Neutrophil (primary cell): Measurements from ENCODE around the gene DPP3.

Experiments used
- H3K27ac ChIP-seq: fragments of 200-600 bp; sonication (generic); 2 replicates; pipeline ENCODE4 v1.5.1; 2016; ENCODE audit warnings: mild to moderate bottlenecking, moderate library complexity
- H3K27me3 ChIP-seq: fragments of 200-600 bp; sonication (generic); 2 replicates; pipeline ENCODE4 v1.6.0; 2016; ENCODE audit warnings: mild to moderate bottlenecking
- H3K36me3 ChIP-seq: fragments of 200-600 bp; sonication (generic); 2 replicates; pipeline ENCODE4 v1.5.1; 2017
- H3K4me1 ChIP-seq, 2 experiments: fragments of 200-600 bp in 1 of 2; sonication (generic) in 1 of 2; 1 replicate in 1 of 2; 2 replicates in 1 of 2; pipeline versions ENCODE4 v1.5.1 to v1.6.1; 2013 to 2016; ENCODE audit warnings: low read depth in 1 of 2, low read length in 1 of 2, mild to moderate bottlenecking in 1 of 2, moderate library complexity in 1 of 2; ENCODE audit not compliant: control insufficient read depth in 1 of 2, insufficient read depth in 1 of 2
- H3K4me3 ChIP-seq, 2 experiments: fragments of 200-600 bp in 1 of 2; sonication (generic) in 1 of 2; 1 replicate in 1 of 2; 2 replicates in 1 of 2; pipeline ENCODE4 v1.5.1; 2013 to 2016; ENCODE audit warnings: low read depth in 1 of 2, low read length in 1 of 2, mild to moderate bottlenecking in 1 of 2, moderate library complexity in 1 of 2
- H3K9me3 ChIP-seq: fragments of 200-600 bp; sonication (generic); 2 replicates; pipeline ENCODE4 v1.5.1; 2016
- CTCF ChIP-seq: fragments of 200-600 bp; sonication (generic); IDR thresholded peaks from 2 replicates; pipeline ENCODE4 v1.5.1; 2016; ENCODE audit warnings: antibody characterized with exemption

Gene DPP3

GRCh38 chr11:66450560-66450959 lies 29.7 kb upstream of the DPP3 start:
- peaks cover 17% of the 10 kb centered on the region for H3K27me3 ChIP-seq
- TF ChIP-seq CTCF, result no peak
- no peaks in the 10 kb centered on the region for H3K36me3 ChIP-seq
- H3K9me3 ChIP-seq, result no peaks in the 10 kb centered on the region
- no peak overlapping the region for H3K4me3 ChIP-seq
- H3K27ac ChIP-seq, result no peak overlapping the region
- H3K4me1 ChIP-seq, result peaks cover 3 to 4% of the 10 kb centered on the region in 2 experiments

GRCh38 chr11:66451663-66452062 lies 28.6 kb upstream of the DPP3 start:
- H3K4me1 ChIP-seq, result peaks cover 3 to 4% of the 10 kb centered on the region in 2 experiments
- no peaks in the 10 kb centered on the region for H3K9me3 ChIP-seq
- peaks cover 26% of the 10 kb centered on the region for H3K27me3 ChIP-seq
- H3K36me3 ChIP-seq, result no peaks in the 10 kb centered on the region
- H3K27ac ChIP-seq, result no peak overlapping the region
- H3K4me3 ChIP-seq, result no peak overlapping the region
- TF ChIP-seq CTCF, result no peak

GRCh38 chr11:66454247-66454646 lies 26.0 kb upstream of the DPP3 start:
- Histone ChIP-seq H3K27me3 (peaks cover 32% of the 10 kb centered on the region), H3K4me3 (no peak overlapping the region), H3K36me3 (no peaks in the 10 kb centered on the region), H3K4me1 (no peaks in the 10 kb centered on the region), H3K27ac (no peak overlapping the region), H3K9me3 (no peaks in the 10 kb centered on the region)
- no peak for TF ChIP-seq CTCF

GRCh38 chr11:66454828-66455227 lies 25.4 kb upstream of the DPP3 start:
- Histone ChIP-seq H3K36me3 (no peaks in the 10 kb centered on the region), H3K4me3 (no peak overlapping the region), H3K27ac (no peak overlapping the region), H3K9me3 (no peaks in the 10 kb centered on the region), H3K4me1 (no peaks in the 10 kb centered on the region), H3K27me3 (peaks cover 34% of the 10 kb centered on the region)
- TF ChIP-seq CTCF, result no peak

GRCh38 chr11:66457826-66458225 lies 22.4 kb upstream of the DPP3 start:
- no peak overlapping the region for H3K4me3 ChIP-seq
- peaks cover 34% of the 10 kb centered on the region for H3K27me3 ChIP-seq
- no peaks in the 10 kb centered on the region for H3K36me3 ChIP-seq
- no peak for TF ChIP-seq CTCF
- H3K4me1 ChIP-seq, result peaks cover 0 to 6% of the 10 kb centered on the region in 2 experiments
- no peaks in the 10 kb centered on the region for H3K9me3 ChIP-seq
- no peak overlapping the region for H3K27ac ChIP-seq
